Smooth muscle cell of the pulmonary artery (primary cell): ENCODE measurements around the gene MAP9. TPM values are rescaled to one million over a fixed set of nuclear protein-coding genes. Genes with fewer than 3 reads are reported as not detected.

Source experiments
- total RNA-seq: library from RNA; depleted of rRNA; stranded (reverse); fragments of >200 nt; gene quantifications from 2 replicates; pipeline ENCODE4 v1.2.3, GENCODE V29; 2014

The MAP9 gene
- 17.1 and 20.3 TPM in 2 replicates for total RNA-seq

DNA sequence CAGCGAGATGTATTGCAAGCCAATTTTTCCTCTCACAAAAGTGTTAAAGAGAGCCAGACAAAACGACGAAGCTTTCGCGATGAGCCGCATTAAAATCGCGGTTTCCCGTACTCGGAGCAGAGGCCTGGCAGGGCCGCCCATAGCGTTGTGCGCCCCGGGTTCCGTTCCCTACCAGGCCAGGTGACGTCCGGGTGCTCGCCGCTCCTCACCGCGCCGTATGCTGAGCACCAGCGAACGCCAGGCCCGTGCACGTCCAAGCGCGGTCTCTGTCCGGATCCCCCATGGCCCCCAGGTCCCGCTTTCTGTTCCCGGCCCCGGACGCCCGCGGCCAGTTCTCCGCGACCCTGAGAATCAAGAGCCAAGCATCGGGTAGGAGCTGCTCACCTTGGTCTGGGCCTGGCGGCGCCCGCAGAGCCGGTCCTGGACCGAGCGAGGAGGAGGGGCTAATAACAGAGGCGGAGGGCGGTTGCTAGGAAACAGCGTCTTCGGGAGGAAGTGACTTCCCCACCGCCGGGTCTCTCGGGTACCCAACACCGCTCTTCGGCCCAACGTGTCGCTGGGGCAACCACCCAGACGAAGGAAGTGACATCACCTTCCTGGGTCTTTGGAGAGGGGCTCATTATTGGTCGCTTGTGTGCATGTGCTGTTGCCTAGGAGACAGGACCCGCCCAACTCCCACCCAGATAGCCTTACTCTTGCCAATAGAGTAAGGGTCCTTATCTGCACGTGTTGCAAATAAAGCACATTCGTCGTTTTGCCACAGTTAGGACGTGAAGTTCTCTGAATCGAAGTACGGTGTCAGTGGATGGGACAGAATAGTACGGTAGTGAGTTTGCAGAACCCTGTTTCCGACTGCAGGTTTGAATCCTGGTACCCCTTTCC is at the start of gene MAP9:
Gene MAP9 (minus strand): TSS at position 579 of the 882 bp plus-strand sequence. CDS start 1,115 bp downstream, outside the sequence.

Other genes starting within 250 kb of the MAP9 start
- 0.76 and 27.4 TPM in 2 replicates for gene NPY2R, start 168.3 kb downstream of the MAP9 start, total RNA-seq